Fibroblast of the aortic adventitia (primary cell): ENCODE measurements around the gene TNKS2. TPM values are rescaled to one million over a fixed set of nuclear protein-coding genes. Genes with fewer than 3 reads are reported as not detected.

Source experiments
- DNase-seq: peaks from one replicate; pipeline ENCODE4 v3.0.0-alpha.2; 2010; ENCODE audit warnings: low read depth
- H3K4me3 ChIP-seq: 2 replicates; pipeline ENCODE4 v1.5.1; 2011; ENCODE audit warnings: low read depth, mild to moderate bottlenecking, control low read depth, low read length, moderate library complexity
- CTCF ChIP-seq: IDR thresholded peaks from 2 replicates; pipeline ENCODE4 v1.5.1; 2011; ENCODE audit warnings: mild to moderate bottlenecking, low read length, control low read depth, inconsistent platforms; ENCODE audit not compliant: insufficient read depth
- total RNA-seq: library from RNA; depleted of rRNA; stranded (reverse); fragments of >200 nt; gene quantifications from 2 replicates; pipeline ENCODE4 v1.2.3, GENCODE V29; 2012; ENCODE audit warnings: low replicate concordance

The TNKS2 gene
- total RNA-seq, 1 donor = 51.2 TPM

GRCh38 chr10:91776266-91776665, 22.0 kb upstream of the TNKS2 start:
- no peak for DNase-seq
- no peak overlapping the region for H3K4me3 ChIP-seq
- TF ChIP-seq CTCF = no peak

DNA sequence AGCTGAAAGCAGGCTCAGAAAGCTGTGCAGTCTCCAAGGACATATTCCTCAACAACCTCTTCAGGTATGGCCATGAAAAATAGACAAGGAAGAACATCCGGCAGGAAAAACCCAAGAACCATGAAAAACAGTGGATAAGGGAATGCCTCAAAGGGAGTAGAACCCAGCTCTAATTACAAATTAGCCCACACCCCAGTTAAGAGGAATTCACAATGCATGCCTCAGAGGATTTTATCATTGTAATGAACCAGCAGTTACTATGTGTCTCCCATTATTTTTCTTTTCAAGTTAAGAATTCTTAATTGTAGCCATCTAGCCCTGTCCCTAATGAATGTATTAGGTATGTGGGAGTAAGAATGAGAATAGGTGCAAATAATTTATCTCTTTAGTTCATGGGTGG, 19.7 kb upstream of the TNKS2 start:
- no peak for TF ChIP-seq CTCF
- DNase-seq = no peak

GRCh38 chr10:91779011-91779605, 19.1 kb upstream of the TNKS2 start:
- H3K4me3 ChIP-seq = no peak overlapping the region
- no peak for DNase-seq
- no peak for TF ChIP-seq CTCF

More for the DNA sequence above, 19.7 kb upstream of the TNKS2 start:
- no peak overlapping the region for H3K4me3 ChIP-seq

GRCh38 chr10:91782539-91782938, 15.7 kb upstream of the TNKS2 start:
- TF ChIP-seq CTCF = no peak
- DNase-seq = no peak
- no peak overlapping the region for H3K4me3 ChIP-seq

DNA sequence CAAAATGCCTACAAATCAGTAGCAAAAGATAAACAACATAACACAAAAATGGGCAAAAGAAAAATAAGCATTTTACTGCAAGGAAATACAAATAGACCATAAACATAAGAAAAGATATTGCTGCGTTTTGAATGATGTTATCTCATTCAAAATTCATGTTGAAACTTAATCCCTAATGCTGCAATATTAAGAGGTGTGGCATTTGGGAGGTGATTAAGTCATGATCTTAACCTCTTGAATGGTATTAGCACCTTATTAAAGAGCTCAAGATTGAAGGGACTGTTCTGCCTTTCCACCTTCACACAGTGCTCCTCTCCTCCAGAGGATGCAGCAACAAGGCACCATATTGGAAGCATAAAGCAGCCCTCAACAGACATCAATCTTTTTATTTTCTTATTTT, 12.4 kb upstream of the TNKS2 start:
- no peak for TF ChIP-seq CTCF
- H3K4me3 ChIP-seq = no peak overlapping the region
- no peak for DNase-seq

GRCh38 chr10:91787258-91787657, 11.0 kb upstream of the TNKS2 start:
- no peak overlapping the region for H3K4me3 ChIP-seq
- no peak for TF ChIP-seq CTCF
- DNase-seq = no peak

- no peak overlapping the region for H3K4me3 ChIP-seq
- no peak for TF ChIP-seq CTCF
- DNase-seq = no peak
Measured at GRCh38 chr10:91787810-91788209, 10.4 kb upstream of the TNKS2 start.
